A673 (cell line): ENCODE data around the gene OLFM3. TPM values are rescaled to one million over a fixed set of nuclear protein-coding genes. Genes with fewer than 3 reads are reported as not detected.

Experiments
- BruUV-seq: library from RNA; stranded (reverse); fragments of 400-500 nt; replicated peaks from 2 replicates; lab custom pipeline; 2021; lab: Mats Ljungman, UMichigan
- CTCF ChIA-PET: fragments of 300-600 bp; sonication (Branson Sonifier 250); formaldehyde crosslinking; loops from one replicate; lab custom pipeline; 2022; ENCODE audit warnings: antibody characterized with exemption; lab: Charles Lee
- POLR2A ChIA-PET: fragments of 300-600 bp; sonication (Branson Sonifier 250); formaldehyde crosslinking; loops from one replicate; lab custom pipeline; 2022; ENCODE audit warnings: antibody characterized with exemption; ENCODE audit not compliant: low non-redundant PET; lab: Charles Lee
- DNase-seq: peaks from one replicate; pipeline ENCODE4 v3.0.0-alpha.2; 2015; ENCODE audit warnings: low spot score
- H3K27ac ChIP-seq: fragments of 200-600 bp; sonication (generic); 2 replicates; pipeline ENCODE4 v1.5.1; 2016; ENCODE audit warnings: mixed run types, low read depth, mild to moderate bottlenecking, mixed read lengths, antibody characterized with exemption, low read length; ENCODE audit not compliant: poor library complexity, severe bottlenecking
- H3K27me3 ChIP-seq: fragments of 200-600 bp; sonication (generic); replicated peaks from 2 replicates; pipeline ENCODE4 v1.6.1; 2017; ENCODE audit warnings: mixed run types, low read depth, mild to moderate bottlenecking, mixed read lengths, antibody characterized with exemption, low read length; ENCODE audit not compliant: insufficient read depth, poor library complexity
- H3K36me3 ChIP-seq: fragments of 200-600 bp; sonication (generic); 2 replicates; pipeline ENCODE4 v1.6.1; 2016; ENCODE audit warnings: mixed run types, mild to moderate bottlenecking, mixed read lengths, antibody characterized with exemption, low read length; ENCODE audit not compliant: insufficient read depth, poor library complexity, severe bottlenecking
- H3K4me1 ChIP-seq: fragments of 200-600 bp; sonication (generic); 2 replicates; pipeline ENCODE4 v1.6.1; 2017; ENCODE audit warnings: mixed run types, mild to moderate bottlenecking, mixed read lengths, antibody characterized with exemption, low read length; ENCODE audit not compliant: insufficient read depth, poor library complexity, severe bottlenecking
- H3K4me3 ChIP-seq: fragments of 200-600 bp; sonication (generic); 2 replicates; pipeline ENCODE4 v1.5.1; 2016; ENCODE audit warnings: low read depth, mixed run types, mild to moderate bottlenecking, mixed read lengths, low read length; ENCODE audit not compliant: poor library complexity, severe bottlenecking
- H3K9me3 ChIP-seq: fragments of 200-600 bp; sonication (generic); 2 replicates; pipeline ENCODE4 v1.6.1; 2016; ENCODE audit warnings: mixed run types, low read depth, mild to moderate bottlenecking, mixed read lengths, antibody characterized with exemption, low read length; ENCODE audit not compliant: poor library complexity, severe bottlenecking
- EZH2 ChIP-seq: fragments of 200-600 bp; sonication (generic); IDR thresholded peaks from 2 replicates; pipeline ENCODE4 v1.6.1; 2017; ENCODE audit warnings: borderline replicate concordance, low read depth, mild to moderate bottlenecking, mixed read lengths, antibody characterized with exemption, low read length; ENCODE audit not compliant: poor library complexity, severe bottlenecking
- intact Hi-C: fragments of 100-400 bp; cut with micrococcal nuclease; formaldehyde crosslinking; loops from one replicate; pipeline ENCODE4 v1.10.0; 2022; ENCODE audit not compliant: unreplicated experiment
- total RNA-seq: library from RNA; stranded (reverse); gene quantifications from 2 replicates; pipeline ENCODE4 v1.2.3, GENCODE V29; 2021
- TF ChIP-seq, protein P1 (sequence below): fragments of 300-800, 200-600 bp; sonication (generic); conservative IDR thresholded peaks from 2 replicates; pipeline ENCODE4 v1.5.1; 2017; ENCODE audit warnings: low read depth, mild to moderate bottlenecking, antibody characterized with exemption, low read length, moderate library complexity, mixed read lengths

The OLFM3 gene
- total RNA-seq, 1 experiment from 2014 or later: 85.0 TPM

DNA sequence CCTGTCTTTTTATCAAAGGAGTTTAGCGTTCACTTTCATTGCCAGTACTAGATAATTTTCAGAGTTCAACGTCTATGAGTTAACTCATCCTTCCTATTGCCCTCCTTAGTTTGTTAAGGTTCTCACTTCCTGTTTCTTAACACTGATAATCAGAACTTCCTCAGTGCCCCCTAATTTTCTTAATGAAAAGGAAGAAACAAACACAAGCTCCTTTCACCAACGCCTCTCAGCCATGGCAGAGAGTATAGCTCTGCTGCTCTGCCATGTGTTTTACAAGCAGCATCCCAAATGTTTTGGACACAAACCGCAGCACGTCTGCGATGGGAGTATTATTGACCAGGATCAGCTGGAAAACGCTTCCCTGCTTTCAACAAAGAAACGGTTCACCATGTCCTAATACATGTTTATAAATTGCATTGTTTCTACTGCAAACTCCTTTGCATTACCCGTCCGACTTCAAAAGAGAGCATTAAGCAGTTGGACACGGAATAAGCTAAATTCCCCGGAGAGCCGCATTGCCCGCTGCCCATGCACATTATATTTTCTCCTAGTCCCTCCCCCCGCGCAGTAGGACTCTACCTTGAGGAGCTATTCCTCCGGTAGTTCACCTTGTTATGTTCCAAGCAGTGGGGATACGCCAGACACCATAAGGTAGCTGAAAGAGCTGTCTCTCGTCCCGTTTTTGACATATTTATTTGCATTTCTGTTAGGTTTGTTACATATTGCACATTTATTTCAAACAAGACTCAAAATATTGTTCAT lies 561 bp downstream of the OLFM3 start:
- TSS peak; percentile 11 for BruUV-seq
- Histone ChIP-seq H3K27me3 (no peaks in the 10 kb centered on the region), H3K36me3 (no peaks in the 10 kb centered on the region), H3K9me3 (no peaks in the 10 kb centered on the region), H3K4me3 (peak overlapping the region; percentile 74), H3K4me1 (peaks cover 17% of the 10 kb centered on the region), H3K27ac (peak overlapping the region; percentile 87)
- TF ChIP-seq, protein P1, sequence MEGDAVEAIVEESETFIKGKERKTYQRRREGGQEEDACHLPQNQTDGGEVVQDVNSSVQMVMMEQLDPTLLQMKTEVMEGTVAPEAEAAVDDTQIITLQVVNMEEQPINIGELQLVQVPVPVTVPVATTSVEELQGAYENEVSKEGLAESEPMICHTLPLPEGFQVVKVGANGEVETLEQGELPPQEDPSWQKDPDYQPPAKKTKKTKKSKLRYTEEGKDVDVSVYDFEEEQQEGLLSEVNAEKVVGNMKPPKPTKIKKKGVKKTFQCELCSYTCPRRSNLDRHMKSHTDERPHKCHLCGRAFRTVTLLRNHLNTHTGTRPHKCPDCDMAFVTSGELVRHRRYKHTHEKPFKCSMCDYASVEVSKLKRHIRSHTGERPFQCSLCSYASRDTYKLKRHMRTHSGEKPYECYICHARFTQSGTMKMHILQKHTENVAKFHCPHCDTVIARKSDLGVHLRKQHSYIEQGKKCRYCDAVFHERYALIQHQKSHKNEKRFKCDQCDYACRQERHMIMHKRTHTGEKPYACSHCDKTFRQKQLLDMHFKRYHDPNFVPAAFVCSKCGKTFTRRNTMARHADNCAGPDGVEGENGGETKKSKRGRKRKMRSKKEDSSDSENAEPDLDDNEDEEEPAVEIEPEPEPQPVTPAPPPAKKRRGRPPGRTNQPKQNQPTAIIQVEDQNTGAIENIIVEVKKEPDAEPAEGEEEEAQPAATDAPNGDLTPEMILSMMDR: no peak
- no peak for TF ChIP-seq EZH2
- CTCF ChIA-PET: interaction anchor here (0.6 to 1.5 kb wide), 2 partner anchors 176 to 233 kb away, joined by 5 to 6 read pairs; no protein-coding TSS in a partner anchor
- POLR2A ChIA-PET: interaction anchor here (0.7 to 0.8 kb wide), 3 partner anchors 175 to 204 kb away, joined by 3 to 5 read pairs (median 3); no protein-coding TSS in a partner anchor
- intact Hi-C loops: loop anchor here (2.0 to 10.0 kb wide), 3 partner anchors 439 to 979 kb away; no protein-coding TSS in a partner anchor
- peak; percentile 86 for DNase-seq

- POLR2A ChIA-PET: interaction anchor here (0.7 kb wide), 1 partner anchor 21 kb away, joined by 4 read pairs; no protein-coding TSS in a partner anchor
- no TSS peak for BruUV-seq
- no peaks in the 10 kb centered on the region for H3K9me3 ChIP-seq
- CTCF ChIA-PET: interaction anchor here (0.6 to 1.4 kb wide), 5 partner anchors 147 to 341 kb away, joined by 3 to 9 read pairs (median 5); no protein-coding TSS in a partner anchor
- intact Hi-C loops: loop anchor here (1.0 to 10.0 kb wide), 6 partner anchors 88 to 981 kb away; no protein-coding TSS in a partner anchor
- peak overlapping the region; percentile 85 for H3K27ac ChIP-seq
- peaks cover 14% of the 10 kb centered on the region for H3K36me3 ChIP-seq
- no peaks in the 10 kb centered on the region for H3K27me3 ChIP-seq
- peak; percentile 85 for DNase-seq
- no peak for TF ChIP-seq EZH2
- TF ChIP-seq, protein P1: peak; percentile 45
- H3K4me3 ChIP-seq: peak overlapping the region; percentile 74
- H3K4me1 ChIP-seq: peaks cover 33% of the 10 kb centered on the region
Observed at GRCh38 chr1:101993710-101994109, 3.0 kb downstream of the OLFM3 start.

- ChIA-PET CTCF (interaction anchor here (0.6 to 1.4 kb wide), 4 partner anchors 146 to 201 kb away, joined by 3 to 9 read pairs (median 5); no protein-coding TSS in a partner anchor), POLR2A (interaction anchor here (0.7 kb wide), 1 partner anchor 20 kb away, joined by 4 read pairs; no protein-coding TSS in a partner anchor)
- H3K4me3 ChIP-seq: peak overlapping the region; percentile 74
- intact Hi-C loops: loop anchor here (1.0 to 10.0 kb wide), 6 partner anchors 88 to 982 kb away; no protein-coding TSS in a partner anchor
- DNase-seq: peak; percentile 86
- H3K9me3 ChIP-seq: peaks cover 4% of the 10 kb centered on the region
- H3K36me3 ChIP-seq: peaks cover 17% of the 10 kb centered on the region
- no peak for TF ChIP-seq EZH2
- TF ChIP-seq, protein P1: peak; percentile 32; the same call in 1 of the 2 replicates
- peak overlapping the region; percentile 85 for H3K27ac ChIP-seq
- peaks cover 38% of the 10 kb centered on the region for H3K4me1 ChIP-seq
- H3K27me3 ChIP-seq: no peaks in the 10 kb centered on the region
- BruUV-seq: no TSS peak
Observed at GRCh38 chr1:101992821-101993575, 3.7 kb downstream of the OLFM3 start.
